HG03280 (cell line): Measurements from ENCODE around the gene ANKS3.

Source experiments
- ATAC-seq: cut with Tn5 transposase; IDR thresholded peaks from one replicate; pipeline ENCODE4 v1.9.1; 2021; ENCODE audit warnings: mild to moderate bottlenecking, moderate library complexity; ENCODE audit not compliant: unreplicated experiment

Gene ANKS3, protein sequence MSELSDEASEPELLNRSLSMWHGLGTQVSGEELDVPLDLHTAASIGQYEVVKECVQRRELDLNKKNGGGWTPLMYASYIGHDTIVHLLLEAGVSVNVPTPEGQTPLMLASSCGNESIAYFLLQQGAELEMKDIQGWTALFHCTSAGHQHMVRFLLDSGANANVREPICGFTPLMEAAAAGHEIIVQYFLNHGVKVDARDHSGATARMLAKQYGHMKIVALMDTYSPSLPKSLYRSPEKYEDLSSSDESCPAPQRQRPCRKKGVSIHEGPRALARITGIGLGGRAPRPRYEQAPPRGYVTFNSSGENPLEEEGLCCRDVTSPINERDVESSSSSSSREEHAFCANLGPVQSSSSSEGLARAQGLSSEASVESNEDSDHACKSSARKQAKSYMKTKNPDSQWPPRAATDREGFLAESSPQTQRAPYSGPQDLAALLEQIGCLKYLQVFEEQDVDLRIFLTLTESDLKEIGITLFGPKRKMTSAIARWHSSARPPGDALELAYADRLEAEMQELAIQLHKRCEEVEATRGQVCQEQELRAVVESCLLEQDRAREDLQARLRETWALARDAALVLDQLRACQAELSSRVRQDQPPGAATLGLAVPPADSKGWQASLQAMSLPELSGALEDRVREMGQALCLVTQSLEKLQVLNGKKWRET

GRCh38 chr16:4734063-4734729, at the start of gene ANKS3, which contains the start of gene DNAAF8:
Gene ANKS3 (minus strand): TSS chr16:4734271. CDS start chr16:4730149, 4,122 bp downstream.
Gene DNAAF8 (plus strand): TSS chr16:4734537. CDS start chr16:4736515, 1,978 bp downstream.
- peak; percentile 78 for ATAC-seq

DNA sequence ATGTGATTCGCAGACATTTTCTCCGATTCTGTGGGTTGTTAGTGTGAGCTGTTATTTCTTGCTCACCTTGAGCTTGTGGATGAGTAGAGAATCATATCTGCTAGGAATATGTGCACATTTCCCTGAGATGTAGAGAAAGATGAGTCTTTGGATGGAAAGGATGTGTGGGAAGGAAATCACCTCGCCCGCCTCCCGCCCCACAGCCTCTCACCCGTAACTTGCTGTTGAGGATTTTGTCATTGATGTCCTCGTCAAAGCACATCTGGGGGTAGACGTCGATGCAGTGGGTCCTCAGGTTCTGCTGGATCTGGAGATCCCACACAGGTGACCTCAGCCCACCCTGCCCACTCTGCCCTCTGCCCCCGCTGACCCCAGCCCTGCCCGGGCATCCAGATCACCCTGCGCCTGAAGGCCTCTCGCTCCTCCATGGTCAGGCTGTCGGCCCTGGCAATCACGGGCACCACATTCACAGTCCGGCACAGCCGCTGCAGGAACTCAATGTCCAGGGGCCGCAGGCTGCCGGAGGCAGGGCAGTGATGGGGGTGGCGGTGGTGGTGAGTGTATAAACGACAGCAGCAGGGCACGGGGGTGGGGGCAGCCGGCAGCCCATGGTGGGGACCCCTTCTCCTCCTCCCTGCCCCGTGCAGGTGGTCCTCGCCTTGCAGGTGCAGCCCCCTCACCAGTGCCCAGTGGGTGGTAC, 49.3 kb upstream of the ANKS3 start:
- no peak for ATAC-seq

DNA sequence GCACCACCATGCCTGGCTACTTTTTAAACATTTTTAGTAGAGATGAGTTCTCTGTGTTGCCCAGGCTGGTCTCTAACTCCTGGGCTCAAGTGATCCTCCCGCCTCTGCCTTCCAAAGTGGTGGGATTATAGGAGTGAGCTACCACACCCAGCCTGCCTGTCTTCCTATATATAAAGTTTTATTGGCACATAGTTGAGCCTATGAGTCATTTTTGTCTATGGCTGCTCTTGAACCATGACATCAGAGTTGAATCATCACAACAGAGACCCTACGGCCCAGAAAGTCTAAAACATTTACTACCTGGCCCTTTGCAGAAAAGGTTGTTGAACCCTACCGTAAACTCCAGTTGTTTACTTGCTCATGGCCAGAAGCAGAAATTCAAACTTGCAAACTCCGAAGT, 46.2 kb upstream of the ANKS3 start:
- ATAC-seq = no peak

- ATAC-seq = no peak
These were observed 44.0 kb upstream of the ANKS3 start for GRCh38 chr16:4778050-4778392.

DNA sequence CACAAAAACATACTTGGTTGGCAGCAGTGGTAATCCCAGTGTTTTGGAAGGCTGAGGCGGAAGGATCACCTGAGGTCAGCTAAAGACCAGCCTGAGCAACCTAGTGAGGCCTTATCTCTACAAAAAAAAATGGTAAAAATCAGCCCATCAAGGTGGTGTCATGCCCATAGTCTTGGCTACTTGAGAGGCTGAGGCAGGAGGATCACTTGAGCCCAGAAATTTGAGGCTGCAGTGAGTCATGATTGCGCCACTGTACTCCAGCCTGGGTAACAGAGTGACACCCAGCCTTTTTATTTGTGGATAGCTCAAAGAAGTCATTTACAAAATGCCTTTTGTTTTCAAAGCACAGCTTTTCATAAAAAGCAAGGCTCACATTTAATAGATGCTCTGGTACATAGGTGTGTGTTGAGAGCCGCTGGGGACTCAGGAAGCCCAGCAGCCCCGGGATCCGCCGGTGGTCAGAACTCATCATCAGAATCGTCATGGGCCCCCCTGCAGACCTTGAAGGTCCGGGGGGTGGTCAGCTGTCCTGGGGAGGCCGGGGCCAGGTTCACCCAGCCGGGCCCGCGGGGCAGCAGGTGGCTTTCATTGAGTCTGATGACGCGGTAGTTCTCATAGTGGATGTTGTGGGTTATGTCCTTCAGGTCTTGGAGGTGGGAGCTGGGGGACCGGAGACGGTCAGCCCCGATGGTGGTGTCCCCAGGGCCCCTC, 43.4 kb upstream of the ANKS3 start:
- no peak for ATAC-seq

GRCh38 chr16:4776141-4776705, 42.2 kb upstream of the ANKS3 start:
- no peak for ATAC-seq

DNA sequence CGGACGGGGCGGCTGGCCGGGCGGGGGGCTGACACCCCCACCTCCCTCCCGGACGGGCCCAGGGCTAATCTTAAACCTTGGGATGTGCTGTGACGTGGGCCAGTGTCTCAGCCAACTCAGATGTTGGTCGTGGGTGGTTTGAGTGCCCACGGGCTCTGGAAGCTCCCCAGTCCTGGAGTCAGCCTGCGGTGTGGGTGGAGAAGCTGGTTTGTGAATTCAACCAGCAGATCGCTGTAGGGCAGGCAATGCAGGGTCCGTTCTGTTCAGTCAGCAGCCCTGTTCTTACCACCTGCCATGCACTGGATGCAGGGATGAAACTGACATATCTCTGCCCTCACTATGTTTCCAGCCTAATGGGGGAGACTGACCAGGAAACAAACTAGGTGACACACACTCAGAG, 40.9 kb upstream of the ANKS3 start:
- ATAC-seq = no peak

GRCh38 chr16:4772351-4772750, 38.3 kb upstream of the ANKS3 start:
- ATAC-seq = no peak

- no peak for ATAC-seq
These were observed 37.6 kb upstream of the ANKS3 start for GRCh38 chr16:4771646-4772045.

- ATAC-seq = no peak
These were observed 35.2 kb upstream of the ANKS3 start for GRCh38 chr16:4769306-4769638.

GRCh38 chr16:4768549-4769305, 34.7 kb upstream of the ANKS3 start:
- ATAC-seq = peak; percentile 48

GRCh38 chr16:4767872-4768548, 33.9 kb upstream of the ANKS3 start:
- ATAC-seq = no peak

GRCh38 chr16:4766875-4767628, 33.0 kb upstream of the ANKS3 start, which contains the start of gene ZNF500:
Gene ZNF500 (minus strand): TSS chr16:4767162. CDS start chr16:4765978, 1,184 bp downstream.
- ATAC-seq = peak; percentile 86

DNA sequence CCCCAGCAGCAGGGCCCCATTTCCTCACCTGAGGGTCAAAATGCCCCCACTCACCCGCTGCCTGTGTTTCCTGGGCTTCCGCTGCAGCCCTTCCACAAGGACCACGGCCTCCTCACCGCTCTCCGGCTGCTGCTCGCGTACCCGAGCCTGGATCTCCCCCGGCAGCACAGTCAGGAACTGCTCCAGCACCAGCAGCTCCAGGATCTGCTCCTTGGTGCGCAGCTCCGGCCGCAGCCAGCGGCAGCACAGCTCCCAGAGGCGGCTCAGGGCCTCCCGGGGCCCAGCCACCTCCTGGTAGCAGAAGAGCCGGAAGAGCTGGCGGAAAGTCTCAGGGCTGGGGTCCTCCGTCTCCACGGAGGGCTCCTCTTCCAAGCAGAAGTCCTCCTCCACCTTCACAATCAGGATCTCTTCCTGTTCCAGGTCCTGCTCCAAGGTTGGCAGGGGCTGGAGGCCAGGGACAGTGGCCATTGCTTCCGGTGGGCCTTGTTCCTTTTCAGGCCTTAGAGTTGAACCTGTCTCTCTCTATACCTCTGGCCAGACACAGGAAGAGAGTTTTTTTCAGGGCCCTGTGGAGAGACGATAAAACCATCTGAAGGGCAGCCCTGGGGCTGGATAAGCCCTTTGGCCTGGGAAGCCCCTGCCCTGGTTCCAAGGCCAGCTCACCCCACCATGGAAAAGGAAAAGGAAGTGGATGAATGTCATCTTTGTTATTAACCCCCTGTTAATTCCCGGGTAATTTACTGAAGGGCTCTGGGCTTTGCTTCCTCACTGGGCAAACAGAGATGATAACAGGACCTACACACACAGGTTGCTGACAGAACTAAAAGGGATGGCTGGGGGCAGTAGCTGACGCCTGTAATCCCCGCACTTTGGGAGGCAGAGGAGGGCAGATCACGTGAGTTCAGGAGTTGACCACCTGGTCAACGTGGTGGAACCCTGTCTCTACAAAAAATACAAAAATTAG, 31.7 kb upstream of the ANKS3 start:
- no peak for ATAC-seq

GRCh38 chr16:4763791-4764190, 29.7 kb upstream of the ANKS3 start:
- no peak for ATAC-seq

DNA sequence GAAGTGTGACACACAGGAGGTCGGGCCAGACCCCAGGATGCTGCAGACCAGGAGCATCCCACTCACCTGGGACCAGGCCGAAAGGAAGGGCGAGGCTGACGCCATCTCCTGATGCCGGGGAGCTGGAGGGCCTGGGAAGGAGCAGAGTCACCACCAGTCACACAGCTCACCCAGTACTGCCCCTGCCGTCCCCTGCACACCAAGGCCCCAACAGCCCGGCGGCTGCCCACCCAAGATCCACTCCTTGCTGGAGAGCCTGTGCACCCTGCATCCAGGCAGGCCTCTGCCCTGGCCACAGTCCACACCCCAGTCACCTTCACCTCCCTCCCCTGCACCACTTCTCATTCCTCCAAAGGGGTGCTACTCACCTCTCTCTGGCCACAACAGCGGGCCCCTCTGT, 28.1 kb upstream of the ANKS3 start:
- no peak for ATAC-seq

GRCh38 chr16:4760221-4760910, 26.3 kb upstream of the ANKS3 start:
- no peak for ATAC-seq
